HFFc6 (cell line): ENCODE results near the gene GPBP1L1. TPM values are rescaled to one million over a fixed set of nuclear protein-coding genes. Genes with fewer than 3 reads are reported as not detected.
"Not testable (repeated sequence)": the region's sequence is repeated elsewhere in the genome, so short reads cannot be mapped to it uniquely, and the experiment has no call there.

ENCODE experiments used
- DNase-seq: peaks from one replicate; pipeline ENCODE4 v3.0.0-alpha.2; 2018
- H3K27ac Mint-ChIP-seq: 2 replicates; pipeline ENCODE4 v1.8.0; 2020; ENCODE audit warnings: mild to moderate bottlenecking, mixed read lengths
- H3K27me3 Mint-ChIP-seq: 2 replicates; pipeline ENCODE4 v1.8.0; 2021; ENCODE audit warnings: mild to moderate bottlenecking, moderate library complexity, mixed read lengths; ENCODE audit not compliant: insufficient read depth
- H3K36me3 Mint-ChIP-seq: 2 replicates; pipeline ENCODE4 v1.8.0; 2021; ENCODE audit warnings: low read depth, mixed read lengths
- H3K4me1 Mint-ChIP-seq: 2 replicates; pipeline ENCODE4 v1.8.0; 2020; ENCODE audit warnings: low read depth, mixed read lengths
- H3K4me3 Mint-ChIP-seq: 2 replicates; pipeline ENCODE4 v1.8.0; 2020; ENCODE audit warnings: mild to moderate bottlenecking, moderate library complexity, mixed read lengths
- H3K9me3 Mint-ChIP-seq: 2 replicates; pipeline ENCODE4 v1.8.0; 2020; ENCODE audit warnings: mild to moderate bottlenecking, mixed read lengths
- CTCF ChIP-seq: fragments of 200-600 bp; sonication (generic); IDR thresholded peaks from 2 replicates; pipeline ENCODE4 v1.5.0; 2021; ENCODE audit warnings: antibody characterized with exemption, mild to moderate bottlenecking
- total RNA-seq, 6 experiments: library from RNA; stranded (reverse); fragmentation: NEBNext Ultra II Directional; extraction: Animal tissue kit (Norgen Biotek cat#: 25700); gene quantifications; 2 replicates in 1 of 6; 3 replicates in 5 of 6; pipeline ENCODE4 v1.2.3, GENCODE V29; 2021

GPBP1L1 gene
- total RNA-seq, 6 experiments from 2014 or later = 66.5 to 76.7 (median 68.1) TPM

GRCh38 chr1:45704637-45705036 is 18.3 kb upstream of the GPBP1L1 start:
- H3K27me3 Mint-ChIP-seq = no peaks in the 10 kb centered on the region; the same call in 1 of the 2 replicates
- peaks cover 19% of the 10 kb centered on the region for H3K36me3 Mint-ChIP-seq
- no peak overlapping the region for H3K27ac Mint-ChIP-seq
- no peak for TF ChIP-seq CTCF
- H3K4me1 Mint-ChIP-seq = no peaks in the 10 kb centered on the region
- DNase-seq = no peak
- H3K4me3 Mint-ChIP-seq = no peak overlapping the region
- peaks cover 7% of the 10 kb centered on the region for H3K9me3 Mint-ChIP-seq

- H3K36me3 Mint-ChIP-seq = peaks cover 12% of the 10 kb centered on the region; the same call in 1 of the 2 replicates
Observed at GRCh38 chr1:45694823-45695222, 8.5 kb upstream of the GPBP1L1 start.

GRCh38 chr1:45693811-45694210 is 7.5 kb upstream of the GPBP1L1 start:
- H3K4me1 Mint-ChIP-seq, H3K9me3 Mint-ChIP-seq, H3K27me3 Mint-ChIP-seq, DNase-seq, H3K27ac Mint-ChIP-seq, H3K4me3 Mint-ChIP-seq: not testable (repeated sequence)
- peaks cover 12% of the 10 kb centered on the region; the same call in 1 of the 2 replicates for H3K36me3 Mint-ChIP-seq

More at GRCh38 chr1:45694823-45695222, 8.5 kb upstream of the GPBP1L1 start:
- Mint-ChIP-seq H3K4me3 (no peak overlapping the region), H3K9me3 (no peaks in the 10 kb centered on the region), H3K27me3 (no peaks in the 10 kb centered on the region), H3K27ac (no peak overlapping the region), H3K4me1 (no peaks in the 10 kb centered on the region; the same call in 1 of the 2 replicates)
- no peak for TF ChIP-seq CTCF
- DNase-seq = no peak

- H3K4me1 Mint-ChIP-seq = peaks cover 28% of the 10 kb centered on the region
- DNase-seq = peak; percentile 77
- peak; percentile 52; the same call in 1 of the 2 replicates for TF ChIP-seq CTCF
- no peaks in the 10 kb centered on the region for H3K9me3 Mint-ChIP-seq
- H3K27me3 Mint-ChIP-seq = peaks cover 5% of the 10 kb centered on the region; the same call in 1 of the 2 replicates
- H3K27ac Mint-ChIP-seq = peak within 1 kb of the TSS; percentile 100
- H3K4me3 Mint-ChIP-seq = peak within 1 kb of the TSS; percentile 97
- peaks cover 17% of the 10 kb centered on the region for H3K36me3 Mint-ChIP-seq
Observed at GRCh38 chr1:45687754-45688740, 1.7 kb upstream of the GPBP1L1 start, which contains the start of gene TMEM69. Gene TMEM69 (plus strand): TSS chr1:45688181. CDS start chr1:45691069, 2,888 bp downstream.

GRCh38 chr1:45687014-45687753 is 851 bp upstream of the GPBP1L1 start:
- H3K4me3 Mint-ChIP-seq = peak overlapping the region; percentile 97
- DNase-seq = peak; percentile 99
- peak overlapping the region; percentile 100 for H3K27ac Mint-ChIP-seq
- peaks cover 16% of the 10 kb centered on the region for H3K36me3 Mint-ChIP-seq
- H3K4me1 Mint-ChIP-seq = peaks cover 36% of the 10 kb centered on the region
- H3K9me3 Mint-ChIP-seq = no peaks in the 10 kb centered on the region
- H3K27me3 Mint-ChIP-seq = peaks cover 5% of the 10 kb centered on the region; the same call in 1 of the 2 replicates
- no peak for TF ChIP-seq CTCF
